Aorta (tissue), 5 donors: ENCODE measurements around the gene HOXA4. TPM values are rescaled to one million over a fixed set of nuclear protein-coding genes. Genes with fewer than 3 reads are reported as not detected.
A peak's percentile ranks its signal among the peaks of the same experiment; 100 is the strongest.

Experiments used
- ATAC-seq: fragments of 200-7000 bp; cut with Tn5 transposase; one replicate; pipeline ENCODE4 v1.9.1; 2022; ENCODE audit warnings: moderate library complexity; ENCODE audit not compliant: low FRiP score
- DNase-seq, 2 donors: peaks; one replicate each; pipeline ENCODE4 v3.0.0-alpha.2; 2020
- H3K27ac ChIP-seq, 2 donors: one replicate each; pipeline ENCODE4 v1.5.1; 2013; ENCODE audit warnings: low read length in 2 of 2, mild to moderate bottlenecking in 2 of 2, moderate library complexity in 2 of 2, control low read depth in 1 of 2, inconsistent platforms in 1 of 2, low read depth in 1 of 2
- H3K27me3 ChIP-seq, 2 donors: one replicate each; pipeline ENCODE4 v1.6.1; 2013; ENCODE audit warnings: control low read depth in 1 of 2, low read length in 1 of 2, mild to moderate bottlenecking in 1 of 2, moderate library complexity in 1 of 2; ENCODE audit not compliant: insufficient read depth in 2 of 2, control insufficient read depth in 1 of 2
- H3K36me3 ChIP-seq, 2 donors: one replicate each; pipeline ENCODE4 v1.6.1; 2013; ENCODE audit warnings: control low read depth in 1 of 2, low read length in 1 of 2, mild to moderate bottlenecking in 1 of 2; ENCODE audit not compliant: insufficient read depth in 2 of 2, control insufficient read depth in 1 of 2
- H3K4me1 ChIP-seq, 2 donors: one replicate each; pipeline ENCODE4 v1.6.1; 2013; ENCODE audit warnings: low read length in 2 of 2, control low read depth in 1 of 2, mild to moderate bottlenecking in 1 of 2, moderate library complexity in 1 of 2; ENCODE audit not compliant: insufficient read depth in 2 of 2, control insufficient read depth in 1 of 2
- H3K4me3 ChIP-seq, 2 donors: one replicate each; pipeline ENCODE4 v1.5.1; 2013; ENCODE audit warnings: low read length in 2 of 2, control low read depth in 1 of 2, mild to moderate bottlenecking in 1 of 2
- H3K9me3 ChIP-seq: one replicate; pipeline ENCODE4 v1.6.1; 2013; ENCODE audit warnings: mild to moderate bottlenecking, low read length; ENCODE audit not compliant: control insufficient read depth
- WGBS, 2 donors: extraction: QIAGEN DNeasy Blood & Tissue Kit; methylation state at CpG; one replicate each; pipeline ENCODE4 v1.1.7; 2013; 5-methylcytosine and 5-hydroxymethylcytosine counted together
- intact Hi-C, 2 donors: fragments of 100-400 bp; cut with DNase I; formaldehyde crosslinking; loops; one replicate each; pipeline versions ENCODE4 v1.14.2 to v1.15.0; 2022
- polyA plus RNA-seq, 2 donors: library from polyadenylated mRNA; stranded (reverse); fragments of 200-250 nt; gene quantifications; one replicate each; pipeline ENCODE4 v1.2.3, GENCODE V29; 2013
- total RNA-seq, 2 donors: library from RNA; stranded (reverse); fragmentation: NEBNext Ultra II Directional; extraction: Animal tissue kit (Norgen Biotek cat#: 25700); gene quantifications; one replicate each; pipeline ENCODE4 v1.2.1, GENCODE V29; 2021
- donor health status: healthy with polysubstance abuse.
- donor health status: Bipolar disorder and iron deficiency.
- donor health status: DM: no; HTN: no; CAD: no.
- donor health status: DM: no; HTN: no; CAD: no.
- donor health status: DM: yes; HTN: yes; CAD: no.

The HOXA4 gene
- total and polyA plus RNA-seq, 4 donors: 2.6 to 11.6 (median 7.9) TPM

- Histone ChIP-seq H3K9me3 (no peaks in the 10 kb centered on the region), H3K27ac (no peak overlapping the region), H3K27me3 (peaks cover 0 to 1% of the 10 kb centered on the region in 2 donors), H3K4me3 (no peak overlapping the region), H3K36me3 (no peaks in the 10 kb centered on the region), H3K4me1 (no peaks in the 10 kb centered on the region)
- WGBS, 2 donors: 49 to 56% methylated on average over 8 of the region's 8 CpGs
- DNase-seq (peak; percentile 20 to 76), ATAC-seq (no peak)
- intact Hi-C loops: no loop called here
These were observed 40.7 kb upstream of the HOXA4 start for GRCh38 chr7:27171325-27171636.

- no peak overlapping the region for H3K27ac ChIP-seq
- WGBS, 2 donors: 49 to 56% methylated on average over 11 of the region's 11 CpGs
These were observed 40.1 kb upstream of the HOXA4 start for GRCh38 chr7:27170426-27171324.

GRCh38 chr7:27169658-27170425, 39.3 kb upstream of the HOXA4 start:
- intact Hi-C loops: loop anchor here in 1 of 2 donors (2.0 to 10.0 kb wide), 2 partner anchors 965 to 1313 kb away; partner anchors contain the start of genes CBX3 and HNRNPA2B1
- peak; percentile 42 to 84 for DNase-seq

More at GRCh38 chr7:27170426-27171324, 40.1 kb upstream of the HOXA4 start:
- peaks cover 0 to 1% of the 10 kb centered on the region in 2 donors for H3K27me3 ChIP-seq
- DNase-seq (no peak), ATAC-seq (no peak)
- intact Hi-C loops: no loop called here
- H3K9me3 ChIP-seq: no peaks in the 10 kb centered on the region
- H3K36me3 ChIP-seq: no peaks in the 10 kb centered on the region
- H3K4me1 ChIP-seq: no peaks in the 10 kb centered on the region
- H3K4me3 ChIP-seq: no peak overlapping the region

GRCh38 chr7:27168265-27168947, 37.8 kb upstream of the HOXA4 start:
- Histone ChIP-seq H3K27me3 (peaks cover 0 to 1% of the 10 kb centered on the region in 2 donors), H3K9me3 (no peaks in the 10 kb centered on the region), H3K36me3 (no peaks in the 10 kb centered on the region), H3K4me1 (no peaks in the 10 kb centered on the region), H3K4me3 (no peak overlapping the region), H3K27ac (no peak overlapping the region)
- DNase-seq: peak; percentile 45 to 90
- 80 to 84% methylated on average over 25 of the region's 25 CpGs for WGBS, 2 donors
- peak; percentile 13 for ATAC-seq
- intact Hi-C loops: loop anchor here in 1 of 2 donors (2.0 to 10.0 kb wide), 2 partner anchors 964 to 1312 kb away; partner anchors contain the start of genes CBX3 and HNRNPA2B1

More at GRCh38 chr7:27169658-27170425, 39.3 kb upstream of the HOXA4 start:
- peaks cover 0 to 1% of the 10 kb centered on the region in 2 donors for H3K27me3 ChIP-seq
- no peaks in the 10 kb centered on the region for H3K4me1 ChIP-seq
- no peak for ATAC-seq
- no peaks in the 10 kb centered on the region for H3K36me3 ChIP-seq
- H3K27ac ChIP-seq: no peak overlapping the region
- H3K4me3 ChIP-seq: no peak overlapping the region
- H3K9me3 ChIP-seq: no peaks in the 10 kb centered on the region
- WGBS, 2 donors: 19% methylated on average over 28 to 46 of the region's 46 CpGs

- no peak overlapping the region for H3K4me3 ChIP-seq
- ATAC-seq: no peak
These were observed 37.3 kb upstream of the HOXA4 start for GRCh38 chr7:27167916-27168264.

DNA sequence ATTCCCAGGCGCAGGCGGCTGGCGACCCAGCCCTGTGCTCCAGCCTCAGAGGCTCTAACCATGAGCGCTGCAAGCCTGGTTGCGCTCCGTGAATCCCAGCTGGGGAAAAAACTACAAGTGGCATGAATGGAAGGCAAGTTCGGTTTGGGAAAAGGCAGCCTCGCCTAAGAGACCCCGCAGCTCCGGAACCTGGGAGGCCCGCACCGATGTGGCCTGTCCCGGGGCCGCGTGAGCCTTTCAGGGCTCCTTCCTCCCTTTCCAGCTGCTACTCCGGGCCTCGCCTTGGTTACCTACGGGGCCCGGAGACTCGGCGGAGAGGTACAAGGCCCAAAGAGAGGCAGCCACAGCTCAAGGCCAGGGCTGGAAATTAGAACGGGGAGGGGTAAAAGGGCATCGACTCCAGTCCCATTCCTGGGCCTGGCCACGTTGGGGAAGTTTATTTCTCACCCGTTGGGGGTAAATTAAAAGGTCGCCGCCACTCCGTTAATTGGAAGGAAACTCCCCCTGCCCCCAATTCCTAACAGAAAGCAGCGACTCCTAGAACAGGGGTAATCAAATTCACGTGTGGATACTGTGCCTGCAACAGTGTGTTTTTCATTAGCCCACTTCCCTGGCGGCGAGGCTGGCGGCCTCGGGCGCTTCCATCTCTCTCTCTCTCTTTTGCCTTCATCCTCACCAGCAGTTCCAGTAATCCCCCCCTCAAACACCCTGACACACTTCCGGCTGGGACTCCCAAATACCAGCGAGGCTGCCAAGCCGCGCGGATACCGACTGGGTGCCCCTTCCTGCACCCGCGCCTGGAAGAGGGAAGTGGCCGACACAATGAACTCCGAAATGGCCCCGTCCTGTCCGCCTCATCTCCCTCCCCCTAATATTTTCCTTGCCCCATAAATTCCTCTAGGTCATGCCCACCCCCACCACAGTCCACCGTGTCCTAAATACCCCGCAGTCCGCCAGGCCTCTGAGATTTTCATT, 36.3 kb upstream of the HOXA4 start:
- WGBS, 2 donors: 44 to 55% methylated on average over 49 to 50 of the region's 50 CpGs
- intact Hi-C loops: loop anchor here in 1 of 2 donors (10.0 kb wide), 1 partner anchor 962 kb away; the partner anchor contains the start of genes CBX3 and HNRNPA2B1
- no peak overlapping the region for H3K27ac ChIP-seq
- H3K4me1 ChIP-seq: no peaks in the 10 kb centered on the region
- H3K27me3 ChIP-seq: no peaks in the 10 kb centered on the region
- H3K4me3 ChIP-seq: no peak overlapping the region
- ATAC-seq (no peak), DNase-seq (peak; percentile 47 to 86)
- H3K9me3 ChIP-seq: no peaks in the 10 kb centered on the region
- H3K36me3 ChIP-seq: no peaks in the 10 kb centered on the region

More at GRCh38 chr7:27167916-27168264, 37.3 kb upstream of the HOXA4 start:
- H3K4me1 ChIP-seq: no peaks in the 10 kb centered on the region
- WGBS, 2 donors: 76 to 91% methylated on average over 4 of the region's 4 CpGs
- no peaks in the 10 kb centered on the region for H3K9me3 ChIP-seq
- peaks cover 0 to 1% of the 10 kb centered on the region in 2 donors for H3K27me3 ChIP-seq
- intact Hi-C loops: loop anchor here in 1 of 2 donors (2.0 to 10.0 kb wide), 2 partner anchors 963 to 1311 kb away; partner anchors contain the start of genes CBX3 and HNRNPA2B1
- H3K27ac ChIP-seq: no peak overlapping the region
- DNase-seq: peak; percentile 8 to 50
- H3K36me3 ChIP-seq: no peaks in the 10 kb centered on the region

DNA sequence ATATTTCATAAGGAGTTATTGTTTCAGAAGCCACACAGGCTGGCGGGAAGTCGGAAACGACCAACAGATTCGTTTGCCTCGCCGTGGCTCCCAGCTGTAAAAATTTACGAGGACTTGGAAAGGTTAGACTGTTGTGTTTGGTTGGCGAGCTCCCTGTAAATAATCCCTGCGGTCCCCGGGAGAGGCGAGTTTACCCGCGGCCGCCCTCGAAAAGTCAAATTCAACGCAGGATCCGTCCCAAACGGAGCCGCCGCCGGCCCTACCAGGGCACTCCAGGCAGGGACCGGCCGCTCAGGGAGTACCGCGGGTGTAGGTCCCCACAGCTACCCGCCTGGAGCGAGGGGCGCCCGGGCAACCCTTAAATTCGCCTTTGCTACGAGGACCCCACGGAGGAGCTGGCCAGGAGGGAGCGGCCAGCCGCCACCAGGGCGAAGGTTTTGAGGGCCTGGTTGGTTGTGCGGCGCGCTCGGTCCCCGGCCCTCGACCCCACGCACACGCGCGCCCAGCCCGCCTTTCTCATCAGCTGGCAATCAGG, 35.5 kb upstream of the HOXA4 start:
- Histone ChIP-seq H3K9me3 (no peaks in the 10 kb centered on the region), H3K4me3 (no peak overlapping the region), H3K27me3 (no peaks in the 10 kb centered on the region), H3K4me1 (no peaks in the 10 kb centered on the region), H3K27ac (no peak overlapping the region), H3K36me3 (no peaks in the 10 kb centered on the region)
- intact Hi-C loops: loop anchor here in 1 of 2 donors (10.0 kb wide), 1 partner anchor 961 kb away; the partner anchor contains the start of genes CBX3 and HNRNPA2B1
- WGBS, 2 donors: 17 to 19% methylated on average over 41 to 46 of the region's 46 CpGs
- ATAC-seq (peak; percentile 1), DNase-seq (peak; percentile 44 to 78)
